ENCODE results near the gene DDIAS. TPM values are rescaled to one million over a fixed set of nuclear protein-coding genes. Genes with fewer than 3 reads are reported as not detected.
A peak's percentile ranks its signal among the peaks of the same experiment; 100 is the strongest.

Gene DDIAS
- total and polyA plus RNA-seq, 2 experiments from 2014 or later, result 4.0 to 6.2 TPM

DNA sequence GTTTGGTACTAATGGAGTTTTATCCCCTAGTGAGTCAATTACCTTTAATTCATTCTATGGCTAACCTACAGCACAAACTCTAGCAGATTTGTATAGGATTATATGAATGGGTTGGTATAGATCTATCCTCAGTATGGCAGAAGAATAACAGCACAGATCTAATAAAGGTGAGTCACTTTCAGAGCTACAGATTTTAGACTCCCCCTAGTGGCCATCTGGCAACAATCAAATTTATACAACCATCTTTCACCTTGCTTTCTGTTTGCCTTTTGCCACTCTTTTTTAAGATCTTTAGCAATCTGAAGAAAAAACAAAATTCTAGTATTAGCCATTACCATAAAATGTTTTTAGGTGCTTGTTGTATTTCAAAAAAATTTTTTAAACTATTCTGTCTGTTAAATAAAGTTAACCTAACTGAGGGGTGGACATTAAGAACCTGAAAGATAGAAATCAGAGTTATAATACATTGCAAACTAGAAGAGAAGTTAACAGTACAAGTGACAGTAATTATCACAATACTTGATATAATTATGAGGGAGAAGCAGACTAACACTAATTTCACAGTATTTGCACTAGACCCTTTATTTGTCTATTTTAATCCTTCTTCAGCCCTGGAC lies 25.8 kb downstream of the DDIAS start:
- peak; percentile 65 to 66 for DNase-seq (ENCODE audit: low read depth in 1 of 2, low spot score in 1 of 2)

GRCh38 chr11:82929121-82929520 lies 27.6 kb downstream of the DDIAS start:
- no peak overlapping the region for H3K4me3 ChIP-seq
- no peak for DNase-seq (ENCODE audit: low read depth in 1 of 2, low spot score in 1 of 2)
- no peak overlapping the region for H3K27ac ChIP-seq
- TF ChIP-seq CTCF (IDR thresholded peaks at IDR 0.05; ENCODE audit: low read depth, low read length), result no peak
- no peaks in the 10 kb centered on the region for H3K27me3 ChIP-seq
- H3K4me1 ChIP-seq (ENCODE audit: low read depth), result no peaks in the 10 kb centered on the region
- no peaks in the 10 kb centered on the region for H3K36me3 ChIP-seq
- no peaks in the 10 kb centered on the region for H3K9me3 ChIP-seq (ENCODE audit: low read depth)

More for the DNA sequence above, 25.8 kb downstream of the DDIAS start:
- no peaks in the 10 kb centered on the region for H3K27me3 ChIP-seq
- no peaks in the 10 kb centered on the region for H3K9me3 ChIP-seq (ENCODE audit: low read depth)
- no peak overlapping the region for H3K27ac ChIP-seq
- peak; percentile 75 for TF ChIP-seq CTCF (IDR thresholded peaks at IDR 0.05; ENCODE audit: low read depth, low read length)
- no peak overlapping the region for H3K4me3 ChIP-seq
- no peaks in the 10 kb centered on the region for H3K36me3 ChIP-seq
- H3K4me1 ChIP-seq (ENCODE audit: low read depth), result no peaks in the 10 kb centered on the region

DNA sequence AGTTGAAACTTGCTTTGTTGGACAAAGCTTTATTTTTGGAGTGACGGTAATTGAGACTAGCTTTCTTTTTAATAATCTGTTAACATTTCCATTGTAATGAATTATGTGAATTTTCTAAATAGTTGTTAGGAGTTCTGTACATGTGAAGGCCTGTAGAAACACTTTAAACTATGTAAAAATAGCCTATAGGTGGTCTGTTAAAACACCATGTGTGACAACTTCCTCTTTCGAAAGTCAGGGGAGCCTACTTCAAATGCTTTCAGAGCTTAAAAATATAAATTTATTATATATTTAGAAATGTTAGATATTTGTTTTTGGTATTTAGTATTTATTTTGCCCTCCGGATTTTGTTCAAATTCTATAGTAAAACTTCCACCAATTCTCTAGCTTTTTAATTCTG lies 28.7 kb downstream of the DDIAS start:
- no peaks in the 10 kb centered on the region for H3K9me3 ChIP-seq (ENCODE audit: low read depth)
- no peaks in the 10 kb centered on the region for H3K36me3 ChIP-seq
- no peak overlapping the region for H3K27ac ChIP-seq
- no peak for TF ChIP-seq CTCF (IDR thresholded peaks at IDR 0.05; ENCODE audit: low read depth, low read length)
- no peaks in the 10 kb centered on the region for H3K4me1 ChIP-seq (ENCODE audit: low read depth)
- no peak overlapping the region for H3K4me3 ChIP-seq
- DNase-seq (ENCODE audit: low read depth in 1 of 2, low spot score in 1 of 2), result no peak
- H3K27me3 ChIP-seq, result no peaks in the 10 kb centered on the region

DNA sequence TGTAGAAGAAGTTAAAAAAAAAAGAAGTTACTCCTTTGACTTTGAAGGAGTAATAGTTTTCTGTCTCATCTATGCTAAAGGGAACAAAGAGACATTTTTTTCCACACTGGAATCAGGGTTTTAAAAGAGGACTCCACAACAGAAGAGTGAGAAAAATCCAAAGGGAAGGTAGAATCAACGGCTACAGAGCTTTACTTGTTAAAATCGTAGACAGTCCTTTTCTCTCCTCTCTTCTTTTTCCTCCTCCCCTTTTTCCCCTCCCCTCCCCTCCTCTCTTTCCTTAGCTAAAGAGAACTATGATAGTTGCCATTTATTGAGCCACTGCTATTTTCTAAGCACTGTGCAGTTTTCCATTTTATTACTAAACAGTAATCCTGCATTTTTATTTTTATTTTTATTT lies 29.2 kb downstream of the DDIAS start:
- H3K36me3 ChIP-seq, result no peaks in the 10 kb centered on the region
- DNase-seq (ENCODE audit: low read depth in 1 of 2, low spot score in 1 of 2), result no peak
- H3K9me3 ChIP-seq (ENCODE audit: low read depth), result no peaks in the 10 kb centered on the region
- no peak overlapping the region for H3K27ac ChIP-seq
- no peak for TF ChIP-seq CTCF (IDR thresholded peaks at IDR 0.05; ENCODE audit: low read depth, low read length)
- no peaks in the 10 kb centered on the region for H3K27me3 ChIP-seq
- no peaks in the 10 kb centered on the region for H3K4me1 ChIP-seq (ENCODE audit: low read depth)
- no peak overlapping the region for H3K4me3 ChIP-seq

- no peak for TF ChIP-seq CTCF (IDR thresholded peaks at IDR 0.05; ENCODE audit: low read depth, low read length)
- Histone ChIP-seq H3K4me3 (no peak overlapping the region), H3K9me3 (ENCODE audit: low read depth) (no peaks in the 10 kb centered on the region), H3K36me3 (no peaks in the 10 kb centered on the region), H3K4me1 (ENCODE audit: low read depth) (no peaks in the 10 kb centered on the region), H3K27ac (no peak overlapping the region), H3K27me3 (no peaks in the 10 kb centered on the region)
- no peak for DNase-seq (ENCODE audit: low read depth in 1 of 2, low spot score in 1 of 2)
Measured at GRCh38 chr11:82932564-82932963, 31.0 kb downstream of the DDIAS start.

All from cardiac muscle cell (in vitro differentiated cells and primary cell).